ENCODE measurements around the gene PRH2.

PRH2 gene

DNA sequence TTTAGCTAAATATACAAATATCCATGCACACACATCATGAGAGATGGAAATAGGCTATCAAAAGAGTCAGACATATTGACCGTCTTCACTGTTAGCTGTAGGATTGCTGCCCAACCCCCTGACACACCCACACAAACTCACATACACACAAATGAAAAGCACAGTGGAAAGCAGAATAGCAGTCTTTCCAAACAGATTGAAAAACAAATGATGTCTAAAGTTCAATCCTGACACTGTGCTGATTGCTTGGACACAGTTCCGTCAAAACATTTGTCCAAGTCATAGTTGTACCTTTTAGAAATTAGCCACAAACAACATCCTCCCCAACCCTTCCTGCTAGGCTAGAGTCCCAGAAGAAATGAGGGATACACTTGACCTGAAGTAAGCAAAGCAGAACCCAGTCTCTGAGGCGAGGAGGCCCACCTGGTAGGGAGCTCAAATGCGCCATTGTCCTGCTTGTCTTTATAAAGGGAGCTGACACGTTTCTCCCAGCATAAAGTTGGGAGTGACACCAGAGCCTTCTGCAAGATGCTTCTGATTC lies at the start of gene PRH2:
Gene PRH2 (plus strand): TSS at position 491 of the 541 bp plus-strand sequence. CDS start 38 bp downstream, at position 529.
- DNase-seq = no peak

DNA sequence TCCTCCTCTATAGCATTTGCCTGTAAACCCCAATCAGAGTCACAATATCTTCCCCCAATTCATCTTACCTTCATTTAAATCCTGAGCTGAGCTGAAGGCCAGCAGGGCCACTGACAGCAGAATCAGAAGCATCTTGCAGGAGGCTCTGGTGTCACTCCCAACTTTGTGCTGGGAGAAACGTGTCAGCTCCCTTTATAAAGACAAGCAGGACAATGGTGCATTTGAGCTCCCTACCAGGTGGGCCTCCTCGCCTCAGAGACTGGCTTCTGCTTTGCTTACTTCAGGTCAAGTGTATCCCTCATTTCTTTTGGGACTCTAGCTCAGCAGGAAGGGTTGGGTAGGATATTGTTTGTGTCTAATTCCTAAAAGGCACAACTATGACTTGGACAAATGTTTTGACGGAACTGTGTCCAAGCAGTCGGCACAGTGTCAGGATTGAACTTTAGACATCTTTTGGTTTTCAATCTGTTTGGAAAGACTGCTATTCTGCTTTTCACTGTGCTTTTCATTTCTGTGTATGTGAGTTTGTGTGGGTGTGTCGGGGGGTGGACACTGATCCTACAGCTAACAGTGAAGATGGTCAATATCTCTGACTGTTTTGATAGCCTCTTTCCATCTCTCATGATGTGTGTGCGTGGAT lies 44.8 kb upstream of the PRH2 start, which contains the start of gene PRH1:
Gene PRH1 (minus strand): TSS at position 170 of the 640 bp plus-strand sequence. CDS start 38 bp downstream, at position 132.
- no peak for DNase-seq

DNA sequence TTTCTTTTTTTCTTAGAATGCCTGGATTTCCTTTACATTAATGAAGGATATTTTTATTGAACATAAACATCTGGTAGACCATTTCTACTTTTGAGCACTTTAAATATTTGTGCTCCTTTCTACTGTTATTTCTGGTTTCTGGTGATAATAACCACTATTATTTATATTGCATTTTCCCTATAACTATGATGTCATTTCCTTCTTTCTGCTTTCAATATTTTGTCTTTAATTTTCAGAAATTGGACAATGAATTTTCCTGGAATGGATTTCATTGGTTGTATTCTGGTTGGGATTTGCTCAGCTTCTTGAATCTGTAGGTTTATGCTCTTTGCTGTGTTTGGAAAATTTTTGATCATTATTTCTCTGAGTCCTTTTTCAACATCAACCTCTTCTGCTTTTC lies 39.8 kb upstream of the PRH2 start:
- DNase-seq = no peak

DNA sequence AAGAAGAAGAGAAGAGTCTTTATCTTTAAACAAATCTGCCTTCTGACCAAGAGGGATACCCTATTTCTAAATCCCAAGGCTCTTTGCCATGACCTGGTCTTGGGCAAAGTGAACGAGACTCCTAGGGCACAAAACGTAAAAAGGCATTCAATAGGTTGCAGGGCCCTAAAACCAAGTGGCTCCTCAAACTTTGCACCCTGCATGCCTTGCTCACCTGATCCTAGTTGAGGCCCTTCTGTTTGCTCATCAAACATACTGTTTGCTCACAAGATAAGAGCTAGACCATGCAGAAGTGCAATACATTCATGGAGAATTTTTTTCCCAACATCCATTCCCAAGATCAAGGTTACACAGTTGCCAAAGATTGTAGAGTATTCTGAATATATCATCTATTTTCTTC lies 37.1 kb upstream of the PRH2 start:
- DNase-seq = no peak

DNA sequence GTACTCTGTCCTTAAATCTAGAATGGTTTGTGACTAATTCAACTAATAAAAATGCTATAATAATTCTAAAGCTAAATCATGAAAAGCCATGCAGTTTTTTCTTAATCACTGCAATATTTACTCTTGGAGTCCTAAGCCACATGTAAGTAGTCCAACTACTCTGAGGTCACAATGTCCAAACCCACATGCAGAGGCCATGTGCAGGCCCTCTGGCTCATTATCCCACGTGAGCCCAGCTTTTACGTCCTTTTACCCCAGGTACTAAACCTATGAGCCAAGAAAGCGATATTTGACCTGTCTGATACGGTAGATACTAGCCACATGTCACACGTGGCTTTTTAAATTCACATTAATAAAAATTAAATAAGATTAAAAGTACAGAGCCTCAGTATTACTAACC lies 32.2 kb upstream of the PRH2 start:
- DNase-seq = no peak

DNA sequence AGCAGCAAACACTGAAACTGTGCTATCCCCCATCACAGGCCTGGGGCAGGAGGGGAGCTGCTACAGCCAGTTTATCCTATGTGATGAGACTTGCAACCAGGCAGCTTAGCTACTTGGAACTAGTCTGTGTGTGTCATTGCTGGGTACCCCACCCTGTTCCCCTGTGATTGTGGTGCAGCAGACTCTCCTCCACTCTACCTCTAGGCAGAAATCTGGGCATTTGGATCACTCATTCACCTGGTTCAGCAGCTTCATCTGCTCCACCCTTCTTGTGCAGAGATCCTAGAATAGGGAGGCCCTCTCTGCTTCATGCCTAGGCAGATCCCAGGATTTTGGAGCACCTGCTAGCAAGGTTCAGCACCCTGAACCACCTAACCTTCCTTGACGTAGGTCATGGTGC lies 28.5 kb upstream of the PRH2 start:
- DNase-seq = no peak

DNA sequence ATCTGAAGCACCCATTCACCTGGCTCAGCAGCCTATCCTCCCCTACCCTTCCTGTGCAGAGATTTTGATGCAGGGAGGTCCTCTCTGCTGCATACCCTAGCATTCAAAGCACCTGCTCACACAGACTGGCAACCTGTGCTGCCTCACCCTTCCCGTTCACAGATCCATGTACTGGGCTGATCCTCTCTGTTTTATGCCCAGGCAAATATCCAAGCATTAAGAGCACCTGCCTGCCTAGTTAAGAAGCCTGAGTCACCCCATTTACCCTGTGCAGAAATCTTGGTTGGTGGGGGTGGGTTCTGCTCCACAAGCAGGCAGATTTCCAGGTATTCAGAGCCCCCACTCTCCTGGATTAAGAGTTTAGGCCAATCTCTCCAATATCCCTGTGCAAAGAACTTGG lies 28.1 kb upstream of the PRH2 start:
- DNase-seq = no peak

DNA sequence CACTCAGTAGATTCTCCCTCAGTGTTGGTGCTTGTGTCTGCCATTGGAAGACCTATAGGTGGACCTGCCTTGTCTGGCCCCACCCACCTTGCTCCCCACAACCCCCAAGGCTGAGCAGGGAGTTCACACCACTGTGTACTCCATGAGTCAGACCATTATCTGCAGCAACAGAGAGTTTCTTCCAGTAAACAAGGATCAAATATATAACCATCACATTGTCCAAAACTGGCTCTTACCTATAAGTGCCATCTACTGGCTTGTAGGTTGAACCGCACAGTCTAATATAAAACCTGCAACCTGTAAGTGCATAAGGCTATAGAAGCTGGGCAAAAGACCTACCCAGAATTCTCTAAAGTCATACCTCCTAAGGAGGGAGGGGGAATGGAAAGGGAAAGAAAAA lies 27.6 kb upstream of the PRH2 start:
- no peak for DNase-seq

DNA sequence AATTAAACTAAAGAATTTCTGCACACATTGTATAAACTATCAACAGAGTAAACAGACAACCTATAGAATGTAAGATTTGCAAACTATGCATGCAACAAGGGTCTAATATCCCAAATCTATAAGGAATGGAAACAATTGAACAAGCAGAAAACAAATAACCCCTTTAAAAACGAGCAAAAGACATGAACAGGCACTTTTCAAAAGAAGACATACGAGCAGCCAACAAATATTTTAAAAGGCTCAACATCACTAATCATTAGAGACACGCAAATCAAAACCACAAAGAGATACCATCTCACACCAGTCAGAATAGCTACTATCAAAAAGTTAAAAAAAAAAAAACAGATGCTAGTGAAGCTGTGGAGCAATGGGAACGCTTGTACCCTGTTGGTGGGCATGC lies 24.4 kb upstream of the PRH2 start:
- no peak for DNase-seq

DNA sequence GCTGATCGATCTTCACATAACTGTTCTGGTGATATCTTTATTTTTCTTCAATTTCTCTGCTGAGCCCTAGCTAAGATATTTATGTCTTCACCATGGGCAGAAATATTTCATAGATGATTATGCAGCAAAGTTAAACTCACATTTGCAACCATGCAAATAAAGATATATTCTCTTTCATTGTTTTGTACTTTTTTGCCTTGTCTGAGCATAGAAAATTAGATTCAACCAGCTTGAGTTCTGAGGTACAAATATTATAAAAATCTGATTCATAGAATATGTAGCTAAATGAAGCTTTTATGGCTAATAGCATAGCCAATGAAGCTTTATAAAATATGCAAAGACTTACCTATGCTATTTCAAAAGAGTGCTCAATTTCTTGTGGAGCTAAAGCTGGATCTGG lies 19.6 kb upstream of the PRH2 start, which contains the start of gene TAS2R13:
Gene TAS2R13 (minus strand): TSS at position 101 of the 400 bp plus-strand sequence. CDS start 264 bp downstream, outside the sequence.
- no peak for DNase-seq

DNA sequence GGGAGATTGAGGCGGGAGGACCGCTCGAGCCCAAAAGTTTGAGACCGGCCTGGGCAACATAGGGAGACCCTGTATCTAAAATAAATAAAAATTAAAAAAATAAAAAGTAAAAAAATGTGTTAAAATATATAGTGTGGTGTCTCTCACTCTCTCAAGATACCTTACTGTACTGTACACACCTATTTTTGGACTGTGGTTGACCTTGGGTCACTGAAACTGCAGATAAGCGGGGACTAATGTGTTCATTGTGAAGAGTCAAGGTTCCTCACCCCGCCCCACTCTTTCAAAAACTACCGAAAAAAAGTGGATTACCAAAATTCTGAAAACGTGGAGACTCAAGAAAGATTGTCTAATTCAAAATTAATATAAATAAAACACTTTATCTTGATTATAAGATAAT lies 18.7 kb upstream of the PRH2 start:
- DNase-seq = no peak

DNA sequence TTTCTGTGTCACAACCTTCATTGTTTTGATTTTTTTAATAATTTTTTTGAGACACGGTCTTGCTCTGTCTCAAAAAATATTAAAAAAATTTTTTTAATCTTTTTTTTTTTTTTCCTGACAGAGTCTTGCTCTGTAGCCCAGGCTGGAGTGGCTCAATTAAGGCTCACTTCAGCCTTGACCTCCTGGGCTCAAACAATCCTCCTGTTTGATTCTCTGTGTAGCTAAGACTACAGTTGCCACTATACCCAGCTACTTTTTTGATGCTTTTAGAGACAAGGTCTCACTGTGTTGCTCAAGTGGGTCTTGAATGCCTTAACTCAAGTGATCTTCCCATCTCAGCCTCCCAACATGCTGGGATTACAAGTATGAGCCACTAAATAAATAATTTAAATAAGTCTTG lies 9.2 kb upstream of the PRH2 start:
- no peak for DNase-seq

DNA sequence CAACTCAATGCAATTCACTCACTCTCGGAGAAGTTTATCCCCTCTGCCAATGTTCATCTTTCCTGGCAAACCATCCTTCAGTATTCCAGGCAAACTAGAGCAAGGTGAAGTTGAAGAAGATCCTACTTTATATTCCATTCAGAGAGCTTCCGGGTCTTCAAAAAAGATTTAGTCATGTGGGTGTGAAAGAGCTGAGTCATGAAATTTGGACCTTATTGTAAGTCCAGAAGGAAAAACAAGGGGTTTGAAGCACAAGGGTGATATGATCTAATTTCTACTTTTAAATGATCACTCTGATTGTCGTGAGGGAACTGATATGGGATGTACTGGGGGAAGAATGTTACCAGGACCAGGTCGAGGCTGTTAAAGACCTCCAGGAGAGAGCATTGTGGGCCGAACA lies 2.8 kb upstream of the PRH2 start:
- DNase-seq = no peak

DNA sequence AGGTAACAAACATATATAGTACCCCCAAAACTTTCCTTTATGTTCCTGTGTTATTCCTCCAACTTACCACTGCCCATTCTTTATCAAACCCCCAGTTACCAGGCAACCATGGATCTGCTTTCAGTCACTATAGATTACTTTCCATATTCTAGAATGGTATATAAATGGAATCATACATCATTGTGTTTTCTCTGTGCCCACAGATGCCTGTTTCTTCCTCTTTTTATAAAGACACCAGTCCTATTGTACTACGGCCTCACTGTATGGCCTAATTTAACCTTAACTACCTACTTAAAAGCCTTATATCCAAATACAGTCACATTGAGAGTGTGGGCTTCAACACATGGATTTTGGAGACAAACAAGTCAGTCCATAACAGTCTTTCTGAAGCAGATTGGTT lies 7.5 kb downstream of the PRH2 start:
- DNase-seq = no peak

DNA sequence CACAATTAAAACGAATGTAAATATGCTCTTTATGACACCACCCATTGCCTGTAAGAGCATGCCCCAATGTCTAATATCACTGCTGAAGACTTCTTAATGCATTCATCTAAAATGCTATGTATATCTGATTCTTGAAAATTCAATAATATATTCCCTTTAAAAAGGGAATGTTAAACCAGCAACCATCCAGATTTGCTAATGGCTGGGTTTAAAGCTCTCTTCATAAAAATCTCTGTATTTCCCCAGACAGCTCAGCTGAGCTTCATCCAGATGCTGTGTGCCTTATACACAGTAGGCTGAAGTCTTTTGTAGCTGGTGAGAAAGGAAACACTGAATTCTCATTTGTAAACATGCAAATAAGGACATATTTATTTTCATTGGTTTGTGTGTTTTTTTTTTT lies 10.1 kb downstream of the PRH2 start, which contains the start of gene TAS2R14:
Gene TAS2R14 (minus strand): TSS at position 101 of the 400 bp plus-strand sequence. CDS start 56 bp downstream, at position 45.
- DNase-seq = no peak

DNA sequence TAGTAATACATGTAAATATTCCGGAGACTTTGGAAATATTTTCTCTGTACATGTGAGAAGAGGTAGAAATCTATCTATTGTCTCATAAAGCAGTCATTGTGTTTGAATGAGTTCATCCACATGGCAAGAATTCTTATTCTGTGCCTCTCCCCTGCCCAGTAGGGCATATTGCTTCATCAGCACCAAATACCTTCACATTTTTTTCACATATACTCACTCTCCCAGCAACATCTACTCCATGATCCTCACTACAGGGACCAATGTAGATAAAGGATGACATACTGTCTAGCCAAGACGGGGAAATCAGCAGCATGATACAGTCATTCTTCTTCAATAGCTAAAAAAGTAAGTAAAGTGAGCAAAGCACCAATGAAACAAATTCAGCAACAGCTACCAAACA lies 11.4 kb downstream of the PRH2 start:
- DNase-seq = no peak

DNA sequence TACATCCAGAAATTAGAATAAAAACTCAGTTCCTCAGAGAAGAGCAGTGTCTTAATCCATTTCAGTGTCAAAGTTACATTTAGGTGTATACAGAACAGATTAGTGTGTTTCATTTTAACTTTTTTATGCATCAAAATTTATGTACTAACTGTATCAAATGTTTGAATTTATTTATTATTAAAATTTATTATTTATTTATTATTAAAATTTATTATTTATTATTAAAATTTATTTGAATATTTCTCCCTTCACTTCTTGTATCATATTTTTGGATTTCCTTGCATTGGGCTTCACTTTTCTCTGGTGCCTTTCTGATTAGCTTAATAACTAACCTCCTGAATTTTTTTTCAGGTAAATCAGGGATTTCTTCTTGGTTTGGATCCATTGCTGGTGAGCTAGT lies 12.3 kb downstream of the PRH2 start:
- no peak for DNase-seq

DNA sequence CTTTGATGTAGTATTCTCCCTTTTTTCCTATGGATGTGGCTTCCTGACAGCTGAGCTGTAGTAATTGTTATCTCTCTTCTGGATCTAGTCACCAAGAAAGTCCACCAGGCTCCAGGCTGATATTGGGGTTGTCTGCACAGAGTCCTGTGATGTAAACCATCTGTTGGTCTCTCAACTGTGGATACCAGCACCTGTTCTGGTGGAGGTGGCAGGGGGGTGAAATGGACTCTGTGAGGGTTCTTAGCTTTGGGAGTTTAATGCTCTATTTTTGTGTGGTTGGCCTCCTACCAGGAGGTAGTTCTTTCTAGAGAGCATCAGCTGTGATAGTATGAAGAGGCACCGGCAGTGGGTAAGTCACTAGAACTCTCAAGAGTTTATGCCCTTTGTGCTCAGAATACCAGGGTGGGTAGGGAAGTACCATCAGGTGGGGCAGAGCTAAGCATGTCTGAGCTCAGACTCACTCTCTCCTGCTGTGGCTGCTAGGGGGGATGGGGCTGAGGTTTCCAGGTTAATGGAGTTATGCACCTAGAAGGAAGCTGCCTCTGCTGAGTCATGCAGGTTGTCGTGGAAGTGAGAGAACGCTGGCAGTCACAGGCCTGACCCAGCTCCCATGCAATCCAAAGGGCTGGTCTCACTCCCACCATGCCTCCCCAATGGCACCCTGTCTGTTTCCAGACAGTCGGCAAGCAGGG lies 13.0 kb downstream of the PRH2 start:
- DNase-seq = no peak

DNA sequence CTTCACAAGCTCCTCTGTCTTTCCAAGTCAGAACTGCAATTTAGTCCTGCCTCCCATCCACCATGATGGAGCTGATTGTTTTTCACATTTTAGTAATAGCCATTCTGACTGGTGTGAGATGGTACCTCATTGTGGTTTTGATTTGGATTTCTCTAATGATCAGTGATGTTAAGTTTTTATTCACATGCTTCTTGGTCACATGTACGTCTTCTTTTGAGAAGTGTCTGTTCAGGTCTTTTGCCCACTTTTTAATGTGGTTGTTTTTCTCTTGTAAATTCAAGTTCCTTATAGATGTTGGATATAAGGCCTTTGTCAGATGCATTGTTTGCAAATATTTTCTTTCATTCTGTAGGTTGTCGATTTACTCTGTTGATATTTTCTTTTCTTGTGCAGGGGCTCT lies 14.1 kb downstream of the PRH2 start:
- DNase-seq = no peak

DNA sequence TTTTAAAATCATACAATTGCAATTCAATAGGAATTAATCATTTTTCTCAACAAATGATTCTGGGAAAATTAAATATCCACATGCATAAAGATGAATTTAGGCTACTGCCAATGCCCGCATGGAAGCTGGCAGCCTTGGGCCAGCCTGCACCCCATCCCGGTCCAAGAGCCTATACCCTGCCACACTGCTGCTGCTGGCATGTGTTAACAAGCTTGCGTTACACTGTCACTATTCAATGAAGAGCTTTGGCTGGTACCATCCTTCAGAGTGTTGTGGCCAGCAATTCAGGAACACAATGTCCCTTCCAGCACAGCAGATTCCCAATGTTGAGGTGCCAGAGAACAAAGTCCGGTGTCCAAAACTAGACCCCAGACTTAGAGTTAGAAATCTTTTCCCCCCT lies 23.6 kb downstream of the PRH2 start:
- DNase-seq = no peak

DNA sequence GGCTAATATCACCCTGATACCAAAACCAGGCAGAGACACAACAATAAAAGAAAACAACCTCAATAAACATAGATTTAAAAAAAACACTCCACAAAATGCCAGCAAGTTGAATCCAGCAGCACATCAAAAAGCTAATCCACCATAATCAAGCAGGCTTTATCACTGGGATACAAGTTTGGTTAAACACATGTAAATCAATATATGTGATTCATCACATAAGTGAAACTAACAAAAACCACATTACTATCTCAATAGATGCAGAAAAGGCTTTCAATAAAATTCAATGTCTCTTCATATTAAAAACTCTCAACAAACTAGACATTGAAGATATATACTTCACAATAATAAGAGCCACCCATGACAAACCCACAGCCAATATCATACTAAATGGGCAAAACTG lies 27.0 kb downstream of the PRH2 start:
- no peak for DNase-seq

DNA sequence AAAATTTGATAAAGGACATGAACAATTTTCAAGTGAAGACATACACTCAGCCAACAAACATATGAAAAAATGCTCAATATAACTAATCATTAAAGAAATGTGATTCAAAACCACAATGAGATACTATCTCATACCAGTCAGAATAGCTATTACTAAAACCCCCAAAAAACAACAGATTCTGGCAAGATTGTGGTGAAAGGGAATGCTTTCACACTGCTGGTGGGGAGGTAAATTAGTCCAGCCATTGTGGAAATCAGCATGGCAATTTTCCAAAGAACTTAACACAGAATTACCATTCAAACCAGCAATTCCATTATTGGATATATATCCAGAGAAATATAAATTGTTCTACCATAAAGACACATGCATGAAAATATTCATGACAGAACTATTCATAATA lies 28.7 kb downstream of the PRH2 start:
- no peak for DNase-seq

DNA sequence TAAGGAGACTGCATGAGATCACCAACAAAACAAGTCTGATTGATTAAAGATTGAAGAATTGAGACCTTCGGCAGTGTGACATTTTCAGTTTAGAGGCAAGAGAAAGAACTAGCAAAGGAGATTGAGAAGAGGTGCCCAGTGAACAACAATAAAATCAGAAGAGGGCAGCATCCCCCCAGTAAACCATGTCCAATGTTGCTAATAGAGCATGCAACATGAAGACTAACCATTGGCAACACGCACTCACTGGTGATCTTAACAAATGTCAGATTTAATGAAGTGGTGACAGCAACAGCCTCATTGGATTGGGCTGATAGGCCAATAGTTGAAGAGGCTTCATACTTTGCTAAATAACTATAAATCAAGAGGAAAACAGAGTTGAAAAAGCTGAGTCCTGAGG lies 30.8 kb downstream of the PRH2 start:
- no peak for DNase-seq

DNA sequence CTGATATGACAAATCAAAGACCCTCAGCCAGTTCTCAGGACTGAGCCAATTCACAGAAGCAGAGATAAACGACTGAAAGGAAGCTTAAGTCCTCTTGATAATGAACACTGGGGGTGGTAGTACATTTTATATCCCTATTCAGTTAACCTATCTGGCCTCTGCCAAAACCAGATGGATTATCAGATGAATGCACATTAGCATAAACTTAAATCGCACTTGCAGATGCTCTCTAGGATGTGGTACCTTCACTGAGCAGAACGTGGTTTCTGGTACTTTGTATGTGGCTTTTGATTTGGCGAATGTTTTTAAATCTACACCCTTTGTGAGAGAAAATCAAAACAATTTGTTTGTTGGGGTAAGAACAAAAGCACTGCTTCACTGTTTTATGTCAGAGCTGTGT lies 31.2 kb downstream of the PRH2 start:
- no peak for DNase-seq
